Spleen (tissue), 11 donors: Measurements from ENCODE around the gene ACTR3. TPM values are rescaled to one million over a fixed set of nuclear protein-coding genes. Genes with fewer than 3 reads are reported as not detected.

Experiments
- DNase-seq: peaks from one replicate; pipeline ENCODE4 v3.0.0-alpha.2; 2020
- H3K27ac ChIP-seq, 8 donors: fragments of 200-600 bp; sonication (generic) in 7 of 8; 1 replicate in 4 of 8; 2 replicates in 4 of 8; pipeline versions ENCODE4 v1.5.0 to v1.8.0; 2016 to 2021; ENCODE audit warnings: inconsistent platforms in 4 of 8, mild to moderate bottlenecking in 4 of 8, moderate library complexity in 1 of 8
- H3K27me3 ChIP-seq, 7 donors: fragments of 200-600 bp; sonication (generic) in 6 of 7; replicated peaks in 1 of 7; 1 replicate in 4 of 7; 2 replicates in 3 of 7; pipeline versions ENCODE4 v1.5.0 to v1.8.0; 2016 to 2021; ENCODE audit warnings: inconsistent platforms in 3 of 7, mild to moderate bottlenecking in 1 of 7
- H3K36me3 ChIP-seq, 6 donors: fragments of 200-600 bp; sonication (generic) in 5 of 6; 1 replicate in 4 of 6; 2 replicates in 2 of 6; pipeline versions ENCODE4 v1.5.0 to v1.8.0; 2016 to 2021; ENCODE audit warnings: inconsistent platforms in 2 of 6
- H3K4me1 ChIP-seq, 6 donors: fragments of 200-600 bp; sonication (generic) in 5 of 6; 1 replicate in 3 of 6; 2 replicates in 3 of 6; pipeline versions ENCODE4 v1.5.0 to v1.8.0; 2016 to 2021; ENCODE audit warnings: inconsistent platforms in 3 of 6
- H3K4me3 ChIP-seq, 8 donors: fragments of 200-600 bp; sonication (generic) in 7 of 8; 1 replicate in 4 of 8; 2 replicates in 4 of 8; pipeline versions ENCODE4 v1.5.0 to v1.8.0; 2016 to 2021; ENCODE audit warnings: inconsistent platforms in 4 of 8, mild to moderate bottlenecking in 4 of 8, moderate library complexity in 2 of 8
- H3K9me3 ChIP-seq, 8 donors: fragments of 200-600 bp; sonication (generic) in 7 of 8; 1 replicate in 4 of 8; 2 replicates in 4 of 8; pipeline versions ENCODE4 v1.5.0 to v1.8.0; 2016 to 2021; ENCODE audit warnings: inconsistent platforms in 4 of 8
- POLR2A ChIP-seq, 3 donors: fragments of 450-650 bp; IDR thresholded peaks; one replicate each; pipeline ENCODE4 v1.5.1; 2017; ENCODE audit warnings: antibody characterized with exemption in 3 of 3, mild to moderate bottlenecking in 1 of 3
- POLR2AphosphoS5 ChIP-seq, 3 donors: sonication (generic); formaldehyde crosslinking; IDR thresholded peaks; one replicate each; pipeline ENCODE4 v1.5.1; 2017; ENCODE audit warnings: antibody characterized with exemption in 3 of 3
- WGBS, 5 donors: extraction: QIAGEN DNeasy Blood & Tissue Kit in 3 of 5; methylation state at CpG; one replicate each; pipeline versions ENCODE4 v1.1.5 to v1.1.7; 2013 to 2018; 5-methylcytosine and 5-hydroxymethylcytosine counted together
- intact Hi-C: fragments of 100-400 bp; cut with DNase I; formaldehyde crosslinking; loops from one replicate; pipeline ENCODE4 v1.15.0; 2023; ENCODE audit warnings: low total_unique reads
- polyA plus RNA-seq, 3 donors: library from polyadenylated mRNA; stranded (reverse); fragments of 200-250 nt; gene quantifications; one replicate each; pipeline ENCODE4 v1.2.1, GENCODE V29; 2013
- total RNA-seq, 7 donors: library from RNA; depleted of rRNA in 3 of 7; stranded (reverse); fragments of >200 nt in 3 of 7; fragmentation: NEBNext Ultra II Directional in 4 of 7; extraction: Animal tissue kit (Norgen Biotek cat#: 25700) in 4 of 7; gene quantifications; one replicate each; pipeline versions ENCODE4 v1.1.0 to v1.2.1, GENCODE V29; 2016 to 2021
- TF ChIP-seq, protein P1 (sequence below), 11 experiments: fragments of 200-600 bp in 7 of 11; fragments of 450-650 bp in 4 of 11; sonication (generic) in 4 of 11; IDR thresholded peaks in 8 of 11; conservative IDR thresholded peaks in 3 of 11; 1 replicate in 7 of 11; 2 replicates in 4 of 11; pipeline versions ENCODE4 v1.4.0 to v1.8.0; 2016 to 2021; ENCODE audit warnings: antibody characterized with exemption in 11 of 11, inconsistent platforms in 4 of 11, mild to moderate bottlenecking in 1 of 11
- donor health status: healthy with polysubstance abuse.
- donor health status: DM: no; HTN: no; CAD: no; lungs with moderate emphysema.
- donor health status: DM: no; HTN: no; CAD: no.
- donor health status: Bipolar disorder and iron deficiency.
- donor health status: healthy.
- donor health status: DM: no; HTN: no; CAD: no.
- donor health status: DM: yes; HTN: yes; CAD: no.

ACTR3 gene
- total and polyA plus RNA-seq, 10 donors, result 75.5 to 488 (median 221) TPM

DNA sequence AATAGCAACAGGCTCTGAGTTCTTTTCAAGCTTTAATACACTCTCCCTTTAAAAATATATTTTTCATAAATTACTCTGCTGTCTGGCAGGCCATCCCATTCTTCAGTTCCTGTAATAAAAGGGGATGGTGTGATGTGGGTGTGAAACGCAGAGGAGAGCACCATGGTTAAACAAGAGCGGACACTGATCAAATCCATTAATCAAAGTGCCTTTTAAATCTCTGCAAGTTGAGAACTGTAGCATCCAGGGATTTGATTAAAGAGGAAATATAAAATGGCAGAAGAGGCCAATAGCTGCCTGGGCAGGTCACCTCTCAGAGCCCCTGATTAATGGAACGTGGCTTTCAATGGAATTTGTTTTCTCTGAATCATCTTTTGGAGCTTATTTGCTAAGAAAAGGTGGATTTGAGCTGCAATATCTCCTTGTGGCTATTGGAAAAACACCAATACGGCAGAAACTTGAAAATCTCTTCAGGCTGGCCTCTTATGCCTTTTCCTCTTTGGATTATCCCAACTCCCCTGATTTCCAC, 96.9 kb downstream of the ACTR3 start:
- H3K4me3 ChIP-seq, result no peak overlapping the region
- no peak for TF ChIP-seq POLR2A (IDR thresholded peaks at IDR 0.05)
- TF ChIP-seq, protein P1, sequence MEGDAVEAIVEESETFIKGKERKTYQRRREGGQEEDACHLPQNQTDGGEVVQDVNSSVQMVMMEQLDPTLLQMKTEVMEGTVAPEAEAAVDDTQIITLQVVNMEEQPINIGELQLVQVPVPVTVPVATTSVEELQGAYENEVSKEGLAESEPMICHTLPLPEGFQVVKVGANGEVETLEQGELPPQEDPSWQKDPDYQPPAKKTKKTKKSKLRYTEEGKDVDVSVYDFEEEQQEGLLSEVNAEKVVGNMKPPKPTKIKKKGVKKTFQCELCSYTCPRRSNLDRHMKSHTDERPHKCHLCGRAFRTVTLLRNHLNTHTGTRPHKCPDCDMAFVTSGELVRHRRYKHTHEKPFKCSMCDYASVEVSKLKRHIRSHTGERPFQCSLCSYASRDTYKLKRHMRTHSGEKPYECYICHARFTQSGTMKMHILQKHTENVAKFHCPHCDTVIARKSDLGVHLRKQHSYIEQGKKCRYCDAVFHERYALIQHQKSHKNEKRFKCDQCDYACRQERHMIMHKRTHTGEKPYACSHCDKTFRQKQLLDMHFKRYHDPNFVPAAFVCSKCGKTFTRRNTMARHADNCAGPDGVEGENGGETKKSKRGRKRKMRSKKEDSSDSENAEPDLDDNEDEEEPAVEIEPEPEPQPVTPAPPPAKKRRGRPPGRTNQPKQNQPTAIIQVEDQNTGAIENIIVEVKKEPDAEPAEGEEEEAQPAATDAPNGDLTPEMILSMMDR (IDR thresholded peaks at IDR 0.05 in 8 of 11, conservative IDR thresholded peaks at IDR 0.05 in 3 of 11), result no peak
- TF ChIP-seq POLR2AphosphoS5 (IDR thresholded peaks at IDR 0.05), result no peak
- DNase-seq, result no peak

DNA sequence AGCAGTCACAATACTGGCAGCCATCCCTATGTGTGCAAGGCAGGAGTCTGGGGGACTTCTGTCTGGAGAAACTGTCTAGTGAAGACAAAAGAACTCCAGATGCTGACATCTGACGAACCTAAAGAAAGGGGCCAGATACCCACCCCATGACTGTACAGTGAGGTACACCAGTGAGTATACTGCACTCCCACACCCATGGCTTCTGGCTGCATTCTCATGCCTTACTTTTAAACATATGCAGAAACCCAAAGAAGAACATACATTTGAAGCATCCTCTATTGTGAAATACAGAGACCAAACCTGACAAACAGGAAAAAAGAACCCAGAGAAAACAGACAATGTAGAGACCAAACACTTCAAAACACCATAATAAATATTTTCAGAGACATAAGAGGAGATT, 102.2 kb downstream of the ACTR3 start:
- intact Hi-C loops, result no loop called here
- H3K9me3 ChIP-seq, result peaks cover 0 to 4% (median 0%) of the 10 kb centered on the region in 8 donors
- WGBS, 5 donors, result 85 to 89% (median 86%) methylated on average over 1 of the region's 1 CpG
- no peaks in the 10 kb centered on the region for H3K4me1 ChIP-seq
- TF ChIP-seq POLR2AphosphoS5 (IDR thresholded peaks at IDR 0.05) (no peak), POLR2A (IDR thresholded peaks at IDR 0.05) (no peak)
- TF ChIP-seq, protein P1 (IDR thresholded peaks at IDR 0.05 in 8 of 11, conservative IDR thresholded peaks at IDR 0.05 in 3 of 11), result no peak
- no peaks in the 10 kb centered on the region for H3K36me3 ChIP-seq
- no peak overlapping the region for H3K27ac ChIP-seq
- no peaks in the 10 kb centered on the region for H3K27me3 ChIP-seq
- no peak for DNase-seq
- H3K4me3 ChIP-seq, result no peak overlapping the region

More for the DNA sequence above, 96.9 kb downstream of the ACTR3 start:
- H3K36me3 ChIP-seq, result peaks cover 0 to 21% (median 0%) of the 10 kb centered on the region in 6 donors
- intact Hi-C loops, result no loop called here
- no peaks in the 10 kb centered on the region for H3K9me3 ChIP-seq
- H3K4me1 ChIP-seq, result no peaks in the 10 kb centered on the region
- 67 to 91% (median 84%) methylated on average over 4 of the region's 4 CpGs for WGBS, 5 donors
- H3K27me3 ChIP-seq, result no peaks in the 10 kb centered on the region
- no peak overlapping the region for H3K27ac ChIP-seq

DNA sequence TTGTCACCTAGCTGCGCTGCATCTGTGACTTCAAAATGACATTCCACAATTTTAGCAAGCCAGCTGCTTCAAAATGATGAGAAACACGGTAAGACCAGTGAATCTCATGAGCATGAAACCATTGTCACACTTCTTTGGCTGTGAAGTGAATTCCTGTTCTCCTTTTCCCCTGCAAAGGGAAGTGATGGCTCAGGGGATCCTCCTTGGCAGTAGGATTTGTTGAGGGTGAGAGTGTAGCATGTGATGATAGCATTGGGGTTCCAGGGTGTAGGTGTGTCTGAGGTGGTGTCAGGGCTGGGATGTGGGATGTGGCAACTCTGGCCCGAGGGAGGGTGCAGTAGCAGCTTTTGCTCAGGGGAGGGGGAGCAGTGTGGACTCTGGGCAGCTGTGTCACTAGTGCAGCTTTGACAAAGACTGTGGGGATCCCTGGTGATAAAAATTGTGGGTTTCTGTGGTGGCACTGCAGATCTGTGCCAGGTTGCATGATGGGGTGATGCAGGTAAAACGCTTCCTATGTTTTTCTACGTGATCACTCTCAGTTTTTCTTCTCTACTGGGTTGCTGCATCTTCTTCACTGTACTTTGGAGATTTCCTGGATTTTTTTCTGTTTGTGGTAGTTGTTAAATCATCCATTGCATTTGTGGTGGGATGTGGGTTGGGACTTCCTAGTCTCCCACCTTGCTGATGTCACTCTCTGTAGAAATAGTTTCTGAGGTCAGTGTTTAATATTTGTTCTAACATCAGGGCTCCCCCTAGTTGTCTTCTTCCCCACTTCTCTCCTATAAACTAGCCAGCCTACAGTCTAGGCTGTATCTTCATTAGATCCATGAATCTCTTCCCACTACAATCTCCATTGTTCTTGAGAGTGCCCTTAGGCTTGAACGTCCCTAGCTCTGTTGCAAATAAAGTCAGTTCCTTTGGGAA, 107.0 kb downstream of the ACTR3 start:
- Histone ChIP-seq H3K27me3 (no peaks in the 10 kb centered on the region), H3K36me3 (no peaks in the 10 kb centered on the region), H3K4me1 (no peaks in the 10 kb centered on the region), H3K4me3 (no peak overlapping the region), H3K27ac (no peak overlapping the region), H3K9me3 (peaks cover 0 to 4% (median 0%) of the 10 kb centered on the region in 8 donors)
- intact Hi-C loops, result no loop called here
- 67 to 81% (median 76%) methylated on average over 6 of the region's 6 CpGs for WGBS, 5 donors
- TF ChIP-seq POLR2A (IDR thresholded peaks at IDR 0.05), result no peak
- TF ChIP-seq, protein P1 (IDR thresholded peaks at IDR 0.05 in 8 of 11, conservative IDR thresholded peaks at IDR 0.05 in 3 of 11), result no peak
- no peak for TF ChIP-seq POLR2AphosphoS5 (IDR thresholded peaks at IDR 0.05)
- DNase-seq, result no peak

DNA sequence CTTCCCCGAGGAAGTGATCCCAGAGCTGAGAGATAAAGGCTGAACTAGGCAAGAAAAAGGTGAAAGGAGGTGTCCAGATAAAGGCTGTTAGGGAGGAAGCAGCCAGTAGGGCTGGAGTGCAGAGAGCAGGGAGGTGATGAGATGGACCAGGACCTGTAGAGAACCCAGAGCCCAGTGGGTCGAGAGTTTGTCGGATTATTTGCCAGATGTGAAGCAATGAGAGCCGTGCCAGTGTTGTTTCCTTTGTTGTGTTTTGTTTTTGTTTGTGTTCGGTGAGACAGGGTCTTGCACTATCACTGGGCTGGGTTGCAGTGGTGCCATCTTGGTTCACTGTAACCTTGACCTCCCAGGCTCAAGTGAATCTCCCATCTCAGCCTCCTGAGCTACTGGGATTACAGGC, 111.3 kb downstream of the ACTR3 start:
- no peaks in the 10 kb centered on the region for H3K4me1 ChIP-seq
- TF ChIP-seq, protein P1 (IDR thresholded peaks at IDR 0.05 in 8 of 11, conservative IDR thresholded peaks at IDR 0.05 in 3 of 11), result no peak
- no peak for TF ChIP-seq POLR2A (IDR thresholded peaks at IDR 0.05)
- no peak for TF ChIP-seq POLR2AphosphoS5 (IDR thresholded peaks at IDR 0.05)
- H3K27me3 ChIP-seq, result no peaks in the 10 kb centered on the region
- H3K36me3 ChIP-seq, result no peaks in the 10 kb centered on the region
- WGBS, 5 donors, result 73 to 87% (median 78%) methylated on average over 5 of the region's 5 CpGs
- intact Hi-C loops, result no loop called here
- H3K9me3 ChIP-seq, result no peaks in the 10 kb centered on the region
- no peak for DNase-seq
- no peak overlapping the region for H3K27ac ChIP-seq
- H3K4me3 ChIP-seq, result no peak overlapping the region
